IMR-90 (cell line): ENCODE data around the gene FCRL2.

Experiments
- BHLHE40 ChIP-seq: fragments of 150-350 bp; IDR thresholded peaks from 2 replicates; pipeline ENCODE4 v1.6.1; 2016; ENCODE audit warnings: mild to moderate bottlenecking, low read depth, low read length
- CEBPB ChIP-seq: IDR thresholded peaks from 2 replicates; pipeline ENCODE4 v1.6.1; 2012; ENCODE audit warnings: low read depth, low read length, improper control_type of control experiment
- MXI1 ChIP-seq: IDR thresholded peaks from 2 replicates; pipeline ENCODE4 v1.6.1; 2012; ENCODE audit warnings: low read depth, mild to moderate bottlenecking, low read length, moderate library complexity, borderline replicate concordance
- NFE2L2 ChIP-seq: fragments of 150-350 bp; IDR thresholded peaks from 2 replicates; pipeline ENCODE4 v1.6.1; 2016; ENCODE audit warnings: low read depth, mild to moderate bottlenecking, low read length
- POLR2A ChIP-seq: IDR thresholded peaks from 2 replicates; pipeline ENCODE4 v1.6.1; 2012; ENCODE audit warnings: mild to moderate bottlenecking, low read depth, low read length
- RAD21 ChIP-seq: IDR thresholded peaks from 2 replicates; pipeline ENCODE4 v1.6.1; 2012; ENCODE audit warnings: low read length, improper control_type of control experiment
- SMC3 ChIP-seq: fragments of 150-350 bp; IDR thresholded peaks from 2 replicates; pipeline ENCODE4 v1.6.1; 2016; ENCODE audit warnings: low read depth, mild to moderate bottlenecking, antibody characterized with exemption, low read length, moderate library complexity
- TF ChIP-seq, protein P1 (sequence below): conservative IDR thresholded peaks from 2 replicates; pipeline ENCODE4 v1.5.1; 2012; ENCODE audit warnings: mild to moderate bottlenecking, low read depth, low read length, improper control_type of control experiment
- TF ChIP-seq, protein P2 (sequence below): fragments of 150-350 bp; IDR thresholded peaks from 2 replicates; pipeline ENCODE4 v1.6.1; 2017; ENCODE audit warnings: mild to moderate bottlenecking, antibody characterized with exemption, low read length, low read depth
- TF ChIP-seq, protein P3 (sequence below): fragments of 150-350 bp; IDR thresholded peaks from 2 replicates; pipeline ENCODE4 v1.6.1; 2016; ENCODE audit warnings: low read depth, mild to moderate bottlenecking, low read length, moderate library complexity, borderline replicate concordance

DNA sequence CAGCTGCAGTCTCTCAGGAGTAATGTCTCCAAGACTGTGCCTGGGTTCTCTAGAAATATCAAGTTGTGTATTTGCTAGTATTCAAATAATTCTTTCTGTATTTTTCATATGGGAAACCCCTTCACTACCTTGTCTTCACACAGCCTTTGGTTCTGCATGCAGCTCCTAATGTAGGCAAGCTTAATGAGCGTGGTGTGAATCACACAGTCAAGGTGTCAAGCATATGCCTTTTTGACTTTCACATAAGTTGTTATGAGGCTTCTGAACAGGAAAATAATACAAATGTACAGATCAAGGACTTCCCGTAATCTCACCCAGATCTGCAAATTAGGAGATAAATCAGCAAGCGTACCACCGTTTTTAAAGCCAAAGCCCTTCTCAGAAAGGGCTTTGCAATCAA lies 76.2 kb downstream of the FCRL2 start, which contains the start of gene FCRL3:
- TF ChIP-seq POLR2A (no peak), NFE2L2 (no peak), CEBPB (no peak), SMC3 (no peak), RAD21 (no peak), BHLHE40 (no peak), MXI1 (no peak)
- TF ChIP-seq, protein P1, sequence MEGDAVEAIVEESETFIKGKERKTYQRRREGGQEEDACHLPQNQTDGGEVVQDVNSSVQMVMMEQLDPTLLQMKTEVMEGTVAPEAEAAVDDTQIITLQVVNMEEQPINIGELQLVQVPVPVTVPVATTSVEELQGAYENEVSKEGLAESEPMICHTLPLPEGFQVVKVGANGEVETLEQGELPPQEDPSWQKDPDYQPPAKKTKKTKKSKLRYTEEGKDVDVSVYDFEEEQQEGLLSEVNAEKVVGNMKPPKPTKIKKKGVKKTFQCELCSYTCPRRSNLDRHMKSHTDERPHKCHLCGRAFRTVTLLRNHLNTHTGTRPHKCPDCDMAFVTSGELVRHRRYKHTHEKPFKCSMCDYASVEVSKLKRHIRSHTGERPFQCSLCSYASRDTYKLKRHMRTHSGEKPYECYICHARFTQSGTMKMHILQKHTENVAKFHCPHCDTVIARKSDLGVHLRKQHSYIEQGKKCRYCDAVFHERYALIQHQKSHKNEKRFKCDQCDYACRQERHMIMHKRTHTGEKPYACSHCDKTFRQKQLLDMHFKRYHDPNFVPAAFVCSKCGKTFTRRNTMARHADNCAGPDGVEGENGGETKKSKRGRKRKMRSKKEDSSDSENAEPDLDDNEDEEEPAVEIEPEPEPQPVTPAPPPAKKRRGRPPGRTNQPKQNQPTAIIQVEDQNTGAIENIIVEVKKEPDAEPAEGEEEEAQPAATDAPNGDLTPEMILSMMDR: no peak
- TF ChIP-seq, protein P2, sequence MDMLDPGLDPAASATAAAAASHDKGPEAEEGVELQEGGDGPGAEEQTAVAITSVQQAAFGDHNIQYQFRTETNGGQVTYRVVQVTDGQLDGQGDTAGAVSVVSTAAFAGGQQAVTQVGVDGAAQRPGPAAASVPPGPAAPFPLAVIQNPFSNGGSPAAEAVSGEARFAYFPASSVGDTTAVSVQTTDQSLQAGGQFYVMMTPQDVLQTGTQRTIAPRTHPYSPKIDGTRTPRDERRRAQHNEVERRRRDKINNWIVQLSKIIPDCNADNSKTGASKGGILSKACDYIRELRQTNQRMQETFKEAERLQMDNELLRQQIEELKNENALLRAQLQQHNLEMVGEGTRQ: no peak
- TF ChIP-seq, protein P3, sequence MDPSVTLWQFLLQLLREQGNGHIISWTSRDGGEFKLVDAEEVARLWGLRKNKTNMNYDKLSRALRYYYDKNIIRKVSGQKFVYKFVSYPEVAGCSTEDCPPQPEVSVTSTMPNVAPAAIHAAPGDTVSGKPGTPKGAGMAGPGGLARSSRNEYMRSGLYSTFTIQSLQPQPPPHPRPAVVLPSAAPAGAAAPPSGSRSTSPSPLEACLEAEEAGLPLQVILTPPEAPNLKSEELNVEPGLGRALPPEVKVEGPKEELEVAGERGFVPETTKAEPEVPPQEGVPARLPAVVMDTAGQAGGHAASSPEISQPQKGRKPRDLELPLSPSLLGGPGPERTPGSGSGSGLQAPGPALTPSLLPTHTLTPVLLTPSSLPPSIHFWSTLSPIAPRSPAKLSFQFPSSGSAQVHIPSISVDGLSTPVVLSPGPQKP: no peak
